Cardiac muscle cell (in vitro differentiated cells and primary cell): ENCODE results near the gene ZNF782. TPM values are rescaled to one million over a fixed set of nuclear protein-coding genes. Genes with fewer than 3 reads are reported as not detected.
A peak's percentile ranks its signal among the peaks of the same experiment; 100 is the strongest.

ENCODE experiments used
- DNase-seq, 2 donors: peaks; one replicate each; pipeline versions ENCODE4 v3.0.0 to v3.0.0-alpha.2; 2010 to 2017; ENCODE audit warnings: low read depth in 1 of 2, low spot score in 1 of 2
- H3K27ac ChIP-seq: fragments of 200-600 bp; sonication (generic); 2 replicates; pipeline ENCODE4 v1.5.1; 2016
- H3K27me3 ChIP-seq: fragments of 200-600 bp; sonication (generic); 2 replicates; pipeline ENCODE4 v1.6.0; 2016; ENCODE audit warnings: control low read depth
- H3K36me3 ChIP-seq: fragments of 200-600 bp; sonication (generic); 2 replicates; pipeline ENCODE4 v1.5.1; 2016; ENCODE audit warnings: control low read depth
- H3K4me1 ChIP-seq: fragments of 200-600 bp; sonication (generic); 2 replicates; pipeline ENCODE4 v1.8.1; 2017; ENCODE audit warnings: low read depth, mild to moderate bottlenecking, mixed run types
- H3K4me3 ChIP-seq: fragments of 200-600 bp; sonication (generic); 2 replicates; pipeline ENCODE4 v1.5.1; 2016; ENCODE audit warnings: mild to moderate bottlenecking
- H3K9me3 ChIP-seq: fragments of 200-600 bp; sonication (generic); 2 replicates; pipeline ENCODE4 v1.5.1; 2017; ENCODE audit warnings: low read depth, mild to moderate bottlenecking, control low read depth
- CTCF ChIP-seq: IDR thresholded peaks from 2 replicates; pipeline ENCODE4 v1.5.1; 2012; ENCODE audit warnings: low read depth, mild to moderate bottlenecking, low read length
- polyA plus RNA-seq: library from polyadenylated mRNA; unstranded; fragments of >200 nt; fragmentation: Nextera tagmentation; extraction: Ambion mirVana; gene quantifications from 2 replicates; pipeline ENCODE4 v1.2.1, GENCODE V29; 2016
- total RNA-seq: library from RNA; depleted of rRNA; stranded (reverse); fragments of >200 nt; gene quantifications from 2 replicates; pipeline ENCODE4 v1.2.3, GENCODE V29; 2016

ZNF782 gene
- total and polyA plus RNA-seq, 2 experiments from 2014 or later, result 3.0 to 5.5 TPM

DNA sequence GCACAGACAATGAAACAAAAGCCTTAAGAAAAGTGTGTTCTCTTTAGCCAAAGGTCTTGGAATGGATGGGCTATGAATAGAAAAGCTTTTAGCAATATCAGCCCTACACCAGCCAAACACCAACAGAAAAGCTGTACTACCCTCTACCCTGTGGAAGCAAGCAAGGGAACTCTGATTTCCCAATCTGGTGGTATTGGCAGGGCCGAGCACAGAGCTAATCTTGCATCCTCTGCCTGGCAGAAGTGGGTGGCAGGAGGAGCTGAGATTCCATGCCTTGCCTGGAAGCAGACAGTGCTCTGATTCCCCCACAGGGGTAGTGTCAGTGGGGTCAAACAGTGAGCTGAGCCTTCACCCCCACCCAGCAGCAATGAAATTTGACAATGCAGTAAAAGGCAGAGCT lies 29.6 kb upstream of the ZNF782 start:
- no peaks in the 10 kb centered on the region for H3K4me1 ChIP-seq
- no peaks in the 10 kb centered on the region for H3K27me3 ChIP-seq
- no peaks in the 10 kb centered on the region for H3K36me3 ChIP-seq
- no peaks in the 10 kb centered on the region for H3K9me3 ChIP-seq
- no peak overlapping the region for H3K4me3 ChIP-seq
- peak in 1 of 2 donors; percentile 14 for DNase-seq
- H3K27ac ChIP-seq, result no peak overlapping the region
- TF ChIP-seq CTCF, result no peak

DNA sequence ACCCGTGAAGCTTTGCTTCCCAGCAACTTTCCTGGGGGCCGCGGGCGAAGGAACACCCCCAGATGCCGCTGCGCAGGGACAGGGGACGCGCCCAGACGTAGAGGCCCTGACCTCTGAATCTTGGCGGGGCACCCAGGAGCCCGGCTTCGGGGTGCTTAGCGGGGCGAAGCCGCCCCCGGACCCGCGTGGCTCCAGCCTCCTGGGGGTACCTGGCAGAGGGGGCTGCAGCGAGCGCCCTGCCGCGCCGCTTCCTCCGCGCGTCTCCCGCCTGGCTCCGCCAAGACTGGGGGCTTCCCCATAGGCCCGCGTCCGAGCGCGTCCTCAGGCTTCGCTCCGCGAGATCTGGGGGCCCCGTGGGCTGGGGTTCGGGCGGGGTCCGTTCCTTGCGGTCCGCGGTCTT lies 23.0 kb upstream of the ZNF782 start:
- Histone ChIP-seq H3K27me3 (peaks cover 6% of the 10 kb centered on the region), H3K9me3 (no peaks in the 10 kb centered on the region), H3K4me3 (no peak overlapping the region), H3K4me1 (no peaks in the 10 kb centered on the region), H3K27ac (no peak overlapping the region), H3K36me3 (no peaks in the 10 kb centered on the region)
- DNase-seq, result no peak
- no peak for TF ChIP-seq CTCF

DNA sequence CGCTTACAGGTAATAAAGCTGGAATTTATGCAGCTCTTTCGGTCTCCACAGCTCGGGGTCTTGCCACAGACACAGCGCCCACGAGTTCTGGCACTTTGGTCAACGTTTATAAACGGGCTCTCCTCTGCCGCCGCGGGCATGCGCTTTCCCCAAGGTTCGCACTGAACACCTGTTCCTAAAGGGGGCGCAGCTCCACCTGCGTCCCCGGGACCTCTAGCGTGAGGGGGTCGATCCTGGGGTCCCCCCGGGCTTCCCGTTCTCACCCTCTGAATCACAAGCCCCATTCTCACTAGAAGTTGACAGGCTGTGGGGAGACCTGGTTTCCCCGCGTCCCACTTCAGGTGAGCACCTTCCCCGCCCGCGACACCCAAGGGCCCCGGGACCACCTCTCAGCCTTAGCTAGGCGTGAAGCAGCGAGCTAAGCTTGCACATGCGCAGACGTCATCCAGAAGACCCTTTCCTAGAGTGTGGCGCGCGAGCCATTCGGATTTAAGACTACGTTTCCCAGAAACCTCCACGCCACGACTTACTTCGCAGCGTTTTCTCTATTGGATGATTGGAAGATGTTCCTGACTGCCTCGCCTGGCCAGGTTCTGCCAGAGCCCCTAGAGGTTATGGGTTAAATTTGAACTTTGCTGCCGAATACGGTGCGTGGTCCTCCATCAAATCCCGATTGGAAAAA lies 21.3 kb upstream of the ZNF782 start:
- peak; percentile 81 to 98 for DNase-seq
- Histone ChIP-seq H3K4me1 (no peaks in the 10 kb centered on the region), H3K4me3 (peak overlapping the region; percentile 49), H3K9me3 (no peaks in the 10 kb centered on the region), H3K27ac (no peak overlapping the region), H3K36me3 (no peaks in the 10 kb centered on the region), H3K27me3 (peaks cover 6% of the 10 kb centered on the region)
- peak; percentile 25 for TF ChIP-seq CTCF

- H3K36me3 ChIP-seq, result no peaks in the 10 kb centered on the region
- H3K9me3 ChIP-seq, result no peaks in the 10 kb centered on the region
- H3K27me3 ChIP-seq, result peaks cover 6% of the 10 kb centered on the region
- H3K27ac ChIP-seq, result no peak overlapping the region
- DNase-seq, result peak in 1 of 2 donors; percentile 22
- peak overlapping the region; percentile 49 for H3K4me3 ChIP-seq
- TF ChIP-seq CTCF, result no peak
- H3K4me1 ChIP-seq, result no peaks in the 10 kb centered on the region
Measured at GRCh38 chr9:96874947-96875460, 20.7 kb upstream of the ZNF782 start.

- H3K36me3 ChIP-seq, result no peaks in the 10 kb centered on the region
- H3K27ac ChIP-seq, result no peak overlapping the region
- peaks cover 6% of the 10 kb centered on the region for H3K27me3 ChIP-seq
- H3K4me1 ChIP-seq, result no peaks in the 10 kb centered on the region
- no peak for DNase-seq
- TF ChIP-seq CTCF, result no peak
- no peaks in the 10 kb centered on the region for H3K9me3 ChIP-seq
- H3K4me3 ChIP-seq, result no peak overlapping the region
Measured at GRCh38 chr9:96874201-96874785, 20.0 kb upstream of the ZNF782 start.
